Esophagus muscularis mucosa (tissue), 3 donors: ENCODE data around the gene NPHP4.

Experiments used
- CTCF ChIP-seq, 3 experiments: fragments of 200-600 bp in 2 of 3; fragments of 450-650 bp in 1 of 3; sonication (generic) in 2 of 3; IDR thresholded peaks; one replicate each; pipeline ENCODE4 v1.5.1; 2017 to 2019; ENCODE audit warnings: antibody characterized with exemption in 3 of 3, mild to moderate bottlenecking in 2 of 3, moderate library complexity in 1 of 3
- POLR2AphosphoS5 ChIP-seq, 2 donors: sonication (generic); formaldehyde crosslinking; IDR thresholded peaks; one replicate each; pipeline ENCODE4 v1.6.1; 2017; ENCODE audit warnings: antibody characterized with exemption in 2 of 2

GRCh38 chr1:5992026-5992813 lies at the start of gene NPHP4:
- TF ChIP-seq POLR2AphosphoS5 (IDR thresholded peaks at IDR 0.05) = peak; percentile 78 to 85
- TF ChIP-seq CTCF (IDR thresholded peaks at IDR 0.05) = no peak
